ENCODE results near the gene FANK1. TPM values are rescaled to one million over a fixed set of nuclear protein-coding genes. Genes with fewer than 3 reads are reported as not detected.
"Not testable (repeated sequence)": the region's sequence is repeated elsewhere in the genome, so short reads cannot be mapped to it uniquely, and the experiment has no call there.

The FANK1 gene
- total RNA-seq, 1 experiment from 2014 or later, result 2.5 TPM

DNA sequence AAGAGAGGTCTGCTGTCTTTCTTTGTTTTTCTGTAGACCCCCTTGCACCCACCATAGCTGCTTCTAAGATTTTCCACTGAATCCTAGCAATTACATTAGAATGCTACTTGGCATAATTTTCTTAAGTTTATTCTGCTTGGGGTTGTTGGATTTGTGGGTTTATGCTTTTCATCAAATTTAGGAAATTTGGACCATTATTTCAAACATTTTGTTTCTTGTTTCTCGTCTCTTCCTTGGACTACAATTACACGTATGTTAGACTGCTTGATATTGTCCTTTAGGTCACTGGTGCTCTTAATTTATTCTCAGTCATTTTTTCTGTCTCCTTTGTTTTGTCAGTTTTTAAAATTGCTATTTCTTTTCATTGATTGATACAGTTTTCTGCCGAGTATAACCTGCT is 65.8 kb downstream of the FANK1 start:
- POLR2A ChIA-PET, result interaction anchor here (0.6 kb wide), 1 partner anchor 94 kb away, joined by 3 read pairs; no protein-coding TSS in a partner anchor
- H3K9me3 Mint-ChIP-seq (ENCODE audit: unreplicated experiment), result no peaks in the 10 kb centered on the region
- no peak overlapping the region for H3K27ac Mint-ChIP-seq (ENCODE audit: low read depth, unreplicated experiment)
- no peaks in the 10 kb centered on the region for H3K27me3 Mint-ChIP-seq (ENCODE audit: insufficient read depth, unreplicated experiment)
- BruUV-seq (replicated peaks), result no TSS peak
- no peak for TF ChIP-seq CTCF (IDR thresholded peaks at IDR 0.05; ENCODE audit: unreplicated experiment)
- H3K36me3 Mint-ChIP-seq (ENCODE audit: insufficient read depth, unreplicated experiment), result no peaks in the 10 kb centered on the region
- intact Hi-C loops (cut with micrococcal nuclease), result no loop called here
- no peak overlapping the region for H3K4me3 Mint-ChIP-seq (ENCODE audit: unreplicated experiment)
- no peak for DNase-seq (ENCODE audit: unreplicated experiment)
- CTCF ChIA-PET, result interaction anchor here (0.9 to 2.6 kb wide), 2 partner anchors 21 to 28 kb away, joined by 3 to 10 read pairs; no protein-coding TSS in a partner anchor
- H3K4me1 Mint-ChIP-seq (ENCODE audit: insufficient read depth, unreplicated experiment), result peaks cover 5% of the 10 kb centered on the region

- Mint-ChIP-seq H3K27ac (ENCODE audit: low read depth, unreplicated experiment) (no peak overlapping the region), H3K4me1 (ENCODE audit: insufficient read depth, unreplicated experiment) (peaks cover 5% of the 10 kb centered on the region), H3K4me3 (ENCODE audit: unreplicated experiment) (no peak overlapping the region), H3K9me3 (ENCODE audit: unreplicated experiment) (no peaks in the 10 kb centered on the region), H3K36me3 (ENCODE audit: insufficient read depth, unreplicated experiment) (no peaks in the 10 kb centered on the region), H3K27me3 (ENCODE audit: insufficient read depth, unreplicated experiment) (no peaks in the 10 kb centered on the region)
- POLR2A ChIA-PET, result no interaction called here
- no peak for DNase-seq (ENCODE audit: unreplicated experiment)
- no peak for TF ChIP-seq CTCF (IDR thresholded peaks at IDR 0.05; ENCODE audit: unreplicated experiment)
- CTCF ChIA-PET, result no interaction called here
- BruUV-seq (replicated peaks), result no TSS peak
- intact Hi-C loops (cut with micrococcal nuclease), result no loop called here
Observed at GRCh38 chr10:125964558-125964957, 68.2 kb downstream of the FANK1 start.

GRCh38 chr10:125967533-125967932 is 71.2 kb downstream of the FANK1 start:
- ChIA-PET CTCF (interaction anchor here (0.6 to 1.7 kb wide), 5 partner anchors 10 to 1398 kb away, joined by 3 to 7 read pairs (median 3); no protein-coding TSS in a partner anchor), POLR2A (interaction anchor here (0.7 to 1.2 kb wide), 3 partner anchors 23 to 493 kb away, joined by 3 to 4 read pairs (median 4); no protein-coding TSS in a partner anchor)
- Mint-ChIP-seq H3K27ac (ENCODE audit: low read depth, unreplicated experiment) (no peak overlapping the region), H3K36me3 (ENCODE audit: insufficient read depth, unreplicated experiment) (no peaks in the 10 kb centered on the region), H3K4me1 (ENCODE audit: insufficient read depth, unreplicated experiment) (peaks cover 5% of the 10 kb centered on the region), H3K4me3 (ENCODE audit: unreplicated experiment) (no peak overlapping the region), H3K27me3 (ENCODE audit: insufficient read depth, unreplicated experiment) (no peaks in the 10 kb centered on the region), H3K9me3 (ENCODE audit: unreplicated experiment) (no peaks in the 10 kb centered on the region)
- intact Hi-C loops (cut with micrococcal nuclease), result no loop called here
- no peak for TF ChIP-seq CTCF (IDR thresholded peaks at IDR 0.05; ENCODE audit: unreplicated experiment)
- peak; percentile 33 for DNase-seq (ENCODE audit: unreplicated experiment)
- no TSS peak for BruUV-seq (replicated peaks)

GRCh38 chr10:125970077-125970630 is 73.8 kb downstream of the FANK1 start:
- DNase-seq (ENCODE audit: unreplicated experiment); intact Hi-C loops (cut with micrococcal nuclease); H3K27me3 Mint-ChIP-seq (ENCODE audit: insufficient read depth, unreplicated experiment); H3K4me3 Mint-ChIP-seq (ENCODE audit: unreplicated experiment); CTCF ChIA-PET; H3K36me3 Mint-ChIP-seq (ENCODE audit: insufficient read depth, unreplicated experiment); H3K27ac Mint-ChIP-seq (ENCODE audit: low read depth, unreplicated experiment); POLR2A ChIA-PET; H3K9me3 Mint-ChIP-seq (ENCODE audit: unreplicated experiment); BruUV-seq (replicated peaks): not testable (repeated sequence)
- peaks cover 16% of the 10 kb centered on the region for H3K4me1 Mint-ChIP-seq (ENCODE audit: insufficient read depth, unreplicated experiment)
